SIG-M5 treated with dmso at 0.1 percent for 504 hours (cell line): ENCODE results near the gene SH3PXD2A.

ENCODE experiments used
- DNase-seq: peaks from one replicate; lab custom pipeline; 2025; ENCODE audit not compliant: unreplicated experiment; lab: John Stamatoyannopoulos, UW

The SH3PXD2A gene

GRCh38 chr10:103711351-103711994 lies 143.9 kb downstream of the SH3PXD2A start:
- no peak for DNase-seq

GRCh38 chr10:103710490-103710889 lies 144.9 kb downstream of the SH3PXD2A start:
- no peak for DNase-seq

- DNase-seq = no peak
Observed at GRCh38 chr10:103709341-103709920, 145.9 kb downstream of the SH3PXD2A start.

- no peak for DNase-seq
Observed at GRCh38 chr10:103708627-103709288, 146.6 kb downstream of the SH3PXD2A start.

DNA sequence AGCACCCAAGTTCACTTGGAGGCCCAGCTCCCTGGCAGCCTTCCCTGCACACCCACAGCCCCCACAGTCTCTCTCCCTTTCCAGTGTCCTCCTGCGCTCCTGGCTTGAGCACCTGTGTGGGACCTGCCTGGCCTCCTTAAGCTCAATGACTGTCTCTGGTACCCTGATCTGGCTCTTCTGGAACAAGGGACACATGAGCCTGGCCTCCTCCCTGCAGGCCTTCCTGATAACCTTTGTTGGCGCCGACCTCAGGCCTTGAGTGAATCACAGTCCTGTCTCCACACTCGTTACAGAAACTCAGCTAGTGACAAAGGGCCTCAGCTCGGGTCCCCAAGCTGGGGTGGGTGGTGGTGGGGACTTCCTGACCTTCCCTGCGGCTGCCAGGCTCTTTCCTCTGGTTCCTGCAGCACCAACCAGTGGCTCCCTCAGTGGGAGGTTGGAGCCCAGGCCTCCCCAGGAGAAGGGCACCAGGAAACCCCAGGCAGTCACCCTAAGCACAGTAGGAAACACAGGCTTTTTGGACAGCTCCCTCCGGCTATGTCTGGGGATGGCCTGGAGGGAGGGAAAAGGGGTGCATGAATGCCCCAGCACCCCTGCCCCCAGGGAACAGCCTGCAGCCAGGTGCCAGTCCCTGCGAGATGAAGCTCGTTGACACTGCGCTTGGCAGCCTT lies 147.3 kb downstream of the SH3PXD2A start:
- no peak for DNase-seq

DNA sequence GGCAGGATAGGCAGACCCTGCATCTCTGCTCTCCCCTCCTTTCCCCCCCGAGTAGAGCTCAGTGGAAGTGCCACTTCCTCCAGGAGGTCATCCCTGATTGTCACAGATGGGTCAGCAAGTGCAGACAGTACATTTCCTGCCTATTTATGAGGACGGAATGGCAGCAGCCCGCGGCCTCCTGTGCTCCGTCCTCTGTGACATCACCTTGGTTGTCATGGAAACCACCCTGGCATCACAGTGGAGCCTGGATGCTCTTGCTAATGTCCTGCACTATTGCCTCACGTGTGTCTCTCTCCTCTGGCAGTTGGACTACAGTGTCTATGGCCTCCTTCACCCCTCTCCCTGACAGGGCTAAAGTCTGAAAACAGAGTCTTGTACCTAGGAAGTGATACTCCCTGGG lies 148.6 kb downstream of the SH3PXD2A start:
- no peak for DNase-seq

GRCh38 chr10:103706047-103706446 lies 149.3 kb downstream of the SH3PXD2A start:
- DNase-seq = no peak

- no peak for DNase-seq
Observed at GRCh38 chr10:103703941-103704919, 151.1 kb downstream of the SH3PXD2A start.

GRCh38 chr10:103701380-103702222 lies 153.8 kb downstream of the SH3PXD2A start:
- DNase-seq = no peak

- DNase-seq = no peak
Observed at GRCh38 chr10:103700436-103700715, 155.0 kb downstream of the SH3PXD2A start.

DNA sequence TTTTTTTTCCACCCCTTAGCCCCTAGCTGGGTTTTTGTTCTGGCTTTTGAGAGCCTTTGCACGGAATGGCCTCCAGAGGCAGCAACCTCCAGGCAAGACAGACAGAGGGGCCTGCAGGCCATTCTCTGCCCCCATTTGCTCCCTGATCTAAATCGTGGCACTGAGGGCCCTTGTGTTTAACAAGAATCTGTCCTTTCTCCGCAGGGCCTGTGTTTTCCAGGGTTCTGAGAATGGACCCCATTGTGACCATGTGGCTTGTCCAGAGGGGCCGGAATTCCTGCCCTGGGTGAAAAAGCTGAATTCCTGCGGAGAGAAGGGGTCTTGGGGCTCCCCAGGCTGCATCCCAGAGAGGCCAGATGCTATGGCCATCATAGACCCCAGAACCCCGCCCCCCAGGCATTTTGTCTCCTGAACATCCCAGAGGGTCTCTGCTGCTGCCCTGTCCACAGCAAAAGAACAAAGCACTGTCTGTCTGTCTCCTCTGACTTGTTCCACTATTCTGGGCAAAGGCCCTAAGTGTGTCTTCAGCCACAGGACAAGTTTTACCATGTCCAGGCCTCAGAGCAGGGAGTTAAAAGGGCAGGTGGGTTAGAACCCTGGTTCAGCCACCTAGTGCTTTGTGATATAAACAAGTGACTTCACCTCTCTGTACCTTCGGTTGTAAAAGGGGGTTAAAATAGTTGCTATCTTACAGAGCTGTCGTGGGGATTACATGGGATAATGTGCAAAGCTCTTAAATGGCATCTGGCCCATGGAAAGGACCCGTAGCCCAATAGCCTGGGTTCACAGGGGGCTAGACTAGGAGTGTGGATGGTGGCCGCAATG lies 155.6 kb downstream of the SH3PXD2A start:
- DNase-seq = no peak

GRCh38 chr10:103698266-103698665 lies 157.1 kb downstream of the SH3PXD2A start:
- no peak for DNase-seq

GRCh38 chr10:103697787-103698186 lies 157.6 kb downstream of the SH3PXD2A start:
- no peak for DNase-seq

DNA sequence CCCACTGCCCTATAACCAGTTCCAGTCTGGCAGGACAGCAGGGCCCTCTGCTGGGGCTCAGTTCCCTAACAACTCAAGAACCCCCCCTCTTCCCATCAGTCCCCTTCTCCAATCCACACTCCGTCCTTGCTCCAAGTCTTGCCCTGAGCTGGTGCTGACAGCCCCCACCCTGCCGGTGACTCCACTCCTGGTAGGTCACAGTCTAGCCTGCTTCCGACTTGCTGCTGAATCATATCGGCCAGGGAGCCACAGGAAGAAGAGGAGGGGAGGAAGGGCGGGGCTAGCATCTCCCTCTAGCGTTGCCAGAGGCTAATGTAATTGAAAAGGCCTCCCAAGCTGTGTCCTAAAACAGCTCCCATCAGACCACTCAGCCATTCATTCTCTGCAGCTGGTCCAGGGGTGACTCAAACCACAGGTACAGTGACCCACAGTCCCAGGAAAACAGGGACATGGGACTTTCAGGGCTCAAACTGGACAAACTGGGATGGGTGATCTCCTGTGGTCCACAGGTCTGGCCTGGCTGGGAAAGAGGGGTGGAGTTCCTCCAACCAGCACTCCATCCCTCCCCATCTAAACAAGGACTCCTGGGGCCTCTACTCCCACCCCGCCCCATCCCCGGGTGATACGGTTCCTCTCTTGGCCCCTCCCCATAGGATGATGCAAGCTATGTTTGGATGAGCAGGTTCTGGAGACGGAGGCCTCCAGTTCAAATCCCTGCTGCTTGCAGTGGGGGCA lies 158.8 kb downstream of the SH3PXD2A start:
- DNase-seq = peak; percentile 72

DNA sequence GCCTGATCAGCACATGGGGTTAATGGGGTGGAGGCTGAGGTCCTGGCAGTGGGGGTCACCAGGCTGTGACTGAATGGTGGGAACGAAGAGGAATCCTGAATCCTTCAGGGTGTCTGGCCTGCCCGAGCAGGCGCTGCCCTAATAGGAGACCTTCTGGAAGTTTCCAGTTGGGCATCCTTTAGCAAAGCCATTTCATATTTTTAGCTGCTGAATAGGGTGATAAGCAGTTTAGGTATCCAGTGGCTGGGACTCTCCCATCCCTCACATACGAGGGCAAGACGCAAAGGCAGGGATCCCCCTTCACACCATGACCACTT lies 159.3 kb downstream of the SH3PXD2A start:
- no peak for DNase-seq

DNA sequence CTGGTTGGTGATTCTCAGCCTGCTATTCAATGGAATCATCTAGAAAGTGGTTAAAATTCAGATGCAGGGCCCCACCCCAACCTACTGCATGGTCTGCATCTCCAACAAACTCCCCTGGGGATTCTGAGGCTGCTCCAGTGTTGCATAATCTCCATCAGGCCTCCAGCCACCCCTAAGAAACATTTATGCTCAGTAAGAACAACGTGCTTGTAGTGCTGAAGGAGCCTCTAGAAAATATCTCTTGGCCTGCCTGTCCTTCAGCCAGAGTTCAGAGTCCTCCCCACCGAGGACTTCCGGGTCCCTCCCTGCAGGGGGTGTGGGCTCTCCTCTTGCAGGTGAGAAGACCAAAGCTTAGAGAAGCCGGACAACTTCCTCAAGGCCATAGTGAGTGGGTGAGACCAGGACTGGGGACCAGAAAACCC lies 159.8 kb downstream of the SH3PXD2A start:
- DNase-seq = peak; percentile 18

- DNase-seq = no peak
Observed at GRCh38 chr10:103693812-103694205, 161.6 kb downstream of the SH3PXD2A start.

GRCh38 chr10:103692952-103693811 lies 162.2 kb downstream of the SH3PXD2A start:
- DNase-seq = no peak
